GM21526 (cell line): ENCODE data around the gene FAM177B.
A peak's percentile ranks its signal among the peaks of the same experiment; 100 is the strongest.
"Not testable (repeated sequence)": the region's sequence is repeated elsewhere in the genome, so short reads cannot be mapped to it uniquely, and the experiment has no call there.

ENCODE experiments used
- ATAC-seq: cut with Tn5 transposase; IDR thresholded peaks from one replicate; pipeline ENCODE4 v1.9.1; 2021; ENCODE audit warnings: moderate library complexity; ENCODE audit not compliant: unreplicated experiment, low FRiP score

Gene FAM177B

DNA sequence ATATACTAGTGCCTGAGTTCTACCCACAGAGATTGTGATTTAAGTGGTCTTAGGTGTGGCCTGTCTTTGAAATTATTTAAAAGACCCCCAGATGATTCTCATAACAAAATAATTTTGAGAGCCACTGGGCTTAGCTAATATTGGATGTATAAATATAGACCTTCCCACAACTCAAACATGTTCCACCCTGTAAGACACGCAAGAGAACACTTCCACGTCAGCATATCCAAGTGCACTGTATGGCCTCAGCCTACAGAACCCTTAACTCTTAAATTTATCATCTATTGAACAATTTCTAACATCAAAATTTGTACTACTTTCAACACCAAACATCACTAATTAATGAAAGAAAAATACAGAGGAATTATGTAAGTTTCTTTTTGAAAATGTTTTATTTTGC lies 2.5 kb downstream of the FAM177B start:
- ATAC-seq = no peak

GRCh38 chr1:222739929-222740328 lies 2.9 kb downstream of the FAM177B start:
- ATAC-seq = no peak

DNA sequence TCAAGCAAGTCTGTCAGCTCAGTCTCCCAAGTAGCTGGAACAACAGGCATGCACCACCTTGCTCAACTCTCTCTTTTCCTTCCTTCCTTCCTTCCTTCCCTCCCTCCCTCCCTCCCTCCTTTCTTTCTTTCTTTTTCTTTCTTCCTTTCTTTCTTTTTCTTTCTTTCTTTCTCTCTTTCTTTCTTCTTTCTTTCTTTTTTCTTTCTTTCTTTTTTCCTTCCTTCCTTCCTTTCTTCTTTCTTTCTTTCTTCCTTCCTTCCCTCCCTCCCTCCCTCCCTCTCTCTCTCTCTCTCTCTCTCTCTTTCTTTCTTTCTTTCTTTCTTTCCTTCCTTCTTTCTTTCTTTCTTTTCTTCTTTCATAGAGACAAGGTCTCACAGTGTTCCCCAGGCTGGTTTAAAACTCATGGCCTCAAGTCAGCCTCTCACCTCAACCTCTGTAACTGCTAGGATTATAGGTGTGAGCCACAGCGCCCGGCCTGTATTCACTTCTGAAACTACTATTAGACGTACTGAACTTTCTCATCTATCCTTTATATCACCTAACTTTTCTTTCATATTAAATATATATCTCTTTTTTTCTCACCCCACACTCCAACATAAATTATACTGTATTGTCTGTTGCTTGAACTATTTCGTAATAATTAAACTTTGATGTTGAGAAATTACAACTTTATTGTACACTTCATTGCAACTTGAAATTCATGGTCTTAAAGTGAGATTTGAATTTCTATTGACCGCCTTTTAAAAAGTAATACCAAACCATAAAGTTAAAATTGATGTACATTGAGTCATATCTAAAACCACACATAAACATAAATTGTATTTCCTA lies 4.8 kb downstream of the FAM177B start:
- ATAC-seq = not testable (repeated sequence)

- no peak for ATAC-seq
These were observed 12.9 kb downstream of the FAM177B start for GRCh38 chr1:222749927-222750326.

- peak; percentile 88 for ATAC-seq
These were observed 13.6 kb downstream of the FAM177B start for GRCh38 chr1:222750651-222751050.

DNA sequence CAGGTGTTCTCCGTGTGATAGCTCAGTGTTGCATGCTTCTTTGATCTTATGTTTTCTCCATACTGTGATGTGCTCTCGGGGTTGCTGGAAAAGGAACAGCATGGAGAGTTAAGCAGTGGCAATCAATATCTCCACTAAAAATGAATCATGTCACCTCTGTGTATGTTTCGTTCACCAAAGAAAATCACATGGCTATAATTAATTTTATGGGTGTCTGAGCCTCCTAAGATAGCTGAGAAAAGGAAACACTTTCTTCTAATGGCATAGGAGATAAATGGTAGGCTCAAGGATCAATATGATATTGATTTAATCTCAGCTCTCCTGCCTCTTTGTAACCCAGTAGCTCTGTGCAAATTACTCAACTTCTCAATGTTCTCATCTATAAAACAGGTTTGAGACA lies 14.3 kb downstream of the FAM177B start:
- ATAC-seq = no peak

DNA sequence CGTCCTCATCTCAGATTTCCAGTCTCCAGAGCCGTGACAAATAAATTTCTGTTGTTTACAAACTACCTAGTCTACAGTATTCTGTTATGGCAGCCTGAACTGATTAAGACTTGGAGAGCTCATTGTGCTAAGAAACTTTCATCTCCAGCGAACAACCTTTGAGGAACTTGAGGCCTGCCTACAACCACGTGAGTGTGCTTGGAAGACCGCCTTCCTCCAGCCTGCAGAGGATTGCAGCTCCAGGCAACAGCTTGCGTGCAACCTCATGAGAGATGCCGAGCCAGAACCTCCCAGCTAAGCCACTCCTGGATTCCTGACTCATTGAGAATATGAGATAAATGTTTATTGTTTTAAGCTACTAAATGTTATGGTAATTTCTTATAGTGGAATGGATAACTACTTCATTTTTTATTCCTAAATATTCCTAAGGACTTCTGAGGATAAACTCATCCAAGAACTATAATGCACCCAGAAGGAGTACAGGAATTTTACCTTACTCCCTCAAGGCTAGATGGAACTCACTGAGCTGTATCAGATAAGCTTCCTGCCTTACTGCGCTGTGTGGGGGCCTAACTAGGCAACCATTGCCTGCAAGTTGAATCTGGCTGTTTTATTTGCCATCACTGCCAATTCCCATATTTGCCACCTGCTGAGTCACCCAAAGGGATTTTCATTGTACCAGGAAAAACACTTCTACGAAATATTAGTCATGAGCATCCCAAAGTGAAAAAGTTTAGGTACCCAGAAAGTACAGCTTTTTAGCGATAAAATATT lies 17.6 kb downstream of the FAM177B start:
- no peak for ATAC-seq

- no peak for ATAC-seq
These were observed 20.8 kb downstream of the FAM177B start for GRCh38 chr1:222757646-222758268.

DNA sequence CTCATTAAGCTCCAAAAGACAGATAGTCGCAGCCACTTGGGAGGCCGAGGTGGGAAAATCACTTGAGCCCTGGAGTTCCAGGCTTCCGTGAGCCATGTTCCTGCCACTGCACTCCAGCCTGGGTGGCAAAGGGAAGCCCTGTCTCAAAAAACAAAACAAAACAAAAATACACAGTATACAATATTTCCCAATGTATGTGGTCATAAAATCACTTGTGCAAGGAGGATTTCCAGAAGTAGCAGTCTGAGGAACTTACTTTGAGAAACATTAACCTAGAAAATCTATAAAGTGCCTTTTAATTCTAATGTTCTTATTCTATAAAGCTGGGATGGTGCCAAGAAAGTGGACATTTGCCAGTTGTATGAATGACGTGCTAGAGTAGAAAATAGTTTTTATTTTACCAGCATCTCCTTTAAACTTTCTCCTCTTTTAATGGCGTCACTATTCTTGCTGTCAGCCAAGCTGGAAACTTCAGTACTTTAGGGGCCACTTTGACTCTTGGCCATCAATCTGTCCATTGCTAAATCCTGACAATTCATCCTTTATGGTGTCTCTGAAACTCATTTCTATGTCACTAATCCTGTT lies 22.5 kb downstream of the FAM177B start:
- ATAC-seq = no peak

- ATAC-seq = no peak
These were observed 24.1 kb downstream of the FAM177B start for GRCh38 chr1:222761083-222761482.

DNA sequence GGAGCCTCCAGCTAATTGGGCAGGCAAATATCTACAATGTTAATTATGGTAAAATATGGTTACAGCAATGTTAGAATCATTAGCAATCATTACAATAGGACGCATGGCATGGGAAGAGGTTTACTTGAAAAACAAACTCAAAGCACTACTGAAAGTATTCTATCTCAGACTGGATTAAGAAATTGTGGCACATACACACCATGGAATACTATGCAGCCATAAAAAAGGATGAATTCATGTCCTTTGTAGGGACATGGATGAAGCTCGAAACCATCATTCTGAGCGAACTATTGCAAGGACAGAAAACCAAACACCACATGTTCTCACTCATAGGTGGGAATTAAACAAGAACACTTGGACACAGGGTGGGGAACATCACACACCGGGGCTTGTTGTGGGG lies 25.2 kb downstream of the FAM177B start:
- ATAC-seq = not testable (repeated sequence)

GRCh38 chr1:222767152-222767571 lies 30.2 kb downstream of the FAM177B start:
- no peak for ATAC-seq

DNA sequence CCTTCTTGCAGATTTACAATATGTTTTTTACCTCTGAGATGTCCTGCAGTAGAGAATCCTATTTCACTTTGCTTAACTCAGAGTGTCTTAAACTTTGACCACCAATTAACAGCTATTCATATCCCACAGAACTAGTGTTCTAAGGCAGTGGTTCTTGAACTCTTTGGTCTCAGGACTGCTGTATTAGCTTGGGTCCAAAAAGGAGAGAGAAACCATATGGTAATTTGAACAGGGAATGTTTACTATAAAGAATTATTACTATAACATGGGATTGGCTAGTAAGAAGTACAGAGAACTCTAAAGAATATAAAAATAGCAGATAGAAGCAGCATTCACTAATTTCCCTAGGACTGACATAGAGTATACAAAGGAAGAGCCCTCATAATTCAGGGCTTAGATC lies 31.6 kb downstream of the FAM177B start:
- no peak for ATAC-seq

DNA sequence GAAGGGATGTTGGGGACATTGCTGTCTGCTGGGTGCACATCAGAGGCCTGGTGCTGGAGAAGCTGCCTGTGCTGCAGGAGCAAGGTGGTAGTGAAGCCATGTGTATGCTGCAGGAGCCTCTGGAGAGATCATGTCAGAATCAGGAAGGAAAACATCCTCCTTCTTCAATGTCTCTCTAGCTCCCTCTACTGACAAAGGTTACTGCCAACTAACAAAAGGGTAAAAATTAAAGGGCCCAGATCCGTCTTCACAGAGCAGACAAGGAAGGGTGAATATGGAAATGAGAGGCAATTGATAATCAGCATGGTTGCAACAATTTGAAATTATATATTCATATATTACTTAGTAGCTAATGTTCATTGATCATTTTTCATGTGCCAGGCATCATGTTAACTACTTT lies 32.2 kb downstream of the FAM177B start:
- no peak for ATAC-seq

- ATAC-seq = no peak
These were observed 33.1 kb downstream of the FAM177B start for GRCh38 chr1:222769971-222770620.

DNA sequence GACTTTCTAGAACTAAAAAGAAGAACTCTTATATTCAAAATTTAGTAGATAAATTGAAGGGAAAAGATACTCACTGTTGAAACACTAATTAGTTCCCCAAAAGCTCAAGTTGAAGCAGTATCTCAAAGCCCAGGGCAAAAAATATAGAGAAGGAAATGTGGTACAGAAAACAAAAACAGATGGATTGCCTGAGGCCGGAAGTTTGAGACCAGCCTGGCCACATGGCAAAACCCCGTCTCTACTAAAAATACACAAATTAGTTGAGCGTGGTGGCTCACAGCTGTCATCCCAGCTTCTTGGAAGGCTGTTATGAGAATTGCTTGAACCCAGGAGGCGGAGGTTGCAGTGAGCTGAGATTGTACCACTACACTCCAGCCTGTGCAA lies 36.0 kb downstream of the FAM177B start:
- ATAC-seq = peak; percentile 92

- ATAC-seq = no peak
These were observed 40.5 kb downstream of the FAM177B start for GRCh38 chr1:222777463-222777862.

DNA sequence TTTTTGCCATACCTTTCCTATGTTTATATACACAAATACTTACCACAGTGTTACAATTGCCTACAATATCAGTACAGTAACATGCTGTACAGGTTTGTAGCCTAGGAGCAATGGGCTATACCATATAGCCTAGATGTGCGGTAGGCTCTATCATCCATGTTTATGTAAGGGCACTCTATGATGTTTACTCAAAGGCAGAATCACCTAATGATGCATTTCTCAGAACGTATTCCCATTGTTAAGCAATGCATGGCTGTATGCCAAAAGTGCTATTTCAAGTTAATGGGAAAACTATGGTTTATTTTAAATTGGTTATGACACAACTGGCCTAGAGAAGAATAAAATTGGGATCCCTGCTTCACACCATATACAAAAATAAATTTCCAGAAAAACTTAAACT lies 41.0 kb downstream of the FAM177B start:
- ATAC-seq = no peak

DNA sequence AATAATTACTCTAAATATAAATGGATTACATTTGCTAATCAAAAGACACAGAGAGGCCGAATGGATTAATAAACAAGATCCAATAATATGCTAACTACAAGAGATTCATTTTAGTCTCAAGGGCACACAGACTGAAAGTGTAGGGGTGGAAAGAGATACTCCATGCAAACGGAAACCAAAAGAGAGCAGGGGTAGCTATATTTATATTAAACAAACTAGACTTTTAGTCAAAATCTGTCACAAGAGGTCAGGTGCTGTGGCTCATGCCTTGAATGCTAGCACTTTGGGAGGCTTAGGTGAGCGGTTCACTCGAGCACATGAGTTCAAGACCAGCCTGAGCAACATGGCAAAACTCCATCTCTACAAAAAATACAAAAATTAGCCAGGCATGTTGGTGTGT lies 44.2 kb downstream of the FAM177B start:
- ATAC-seq = peak; percentile 52

DNA sequence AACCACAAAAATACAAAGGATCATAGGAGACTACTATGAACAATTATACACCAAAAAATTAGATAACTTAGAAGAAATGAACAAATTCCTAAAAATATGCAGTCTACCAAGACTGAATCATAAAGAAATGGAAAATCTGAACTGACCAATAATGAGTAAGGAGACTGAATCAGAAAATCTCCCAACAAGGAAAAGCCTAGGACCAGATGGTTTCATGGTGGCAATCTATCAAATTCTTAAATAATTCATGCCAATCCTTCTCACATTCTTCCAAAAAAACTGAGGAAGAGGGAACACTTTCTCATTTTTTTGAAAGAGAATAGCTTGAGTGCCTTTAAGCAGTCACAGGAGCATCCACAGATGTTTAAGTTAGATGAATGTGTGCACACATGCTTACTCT lies 46.0 kb downstream of the FAM177B start:
- no peak for ATAC-seq

DNA sequence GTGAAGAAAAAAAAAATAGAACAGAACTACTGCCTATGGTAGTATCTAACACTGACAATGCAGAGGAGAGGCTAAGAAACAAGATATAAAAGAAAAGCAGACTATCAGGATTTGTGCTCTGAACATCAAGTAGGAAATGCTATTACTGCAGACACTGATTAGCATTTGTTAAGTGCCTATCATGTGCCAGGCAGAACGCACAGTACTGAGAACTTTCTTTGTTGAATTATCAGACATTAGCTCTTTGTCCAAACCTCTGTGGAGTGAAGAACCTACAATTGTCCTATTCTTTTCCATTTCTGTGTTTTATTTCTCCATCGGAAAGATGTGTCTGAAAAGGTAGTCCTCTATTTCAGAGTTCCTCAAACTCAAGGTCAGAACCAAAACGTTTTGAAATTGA lies 47.4 kb downstream of the FAM177B start:
- ATAC-seq = no peak
